ENCODE results near the gene AGXT2. TPM values are rescaled to one million over a fixed set of nuclear protein-coding genes. Genes with fewer than 3 reads are reported as not detected.

AGXT2 gene
- not detected in 3 replicates for total RNA-seq (2021)
- percentile 4 among the genes with signal in this experiment for Bru-seq, nascent RNA
- long read RNA-seq, experiment 1 = 0 reads
- long read RNA-seq, experiment 2 = 0 reads
- long read RNA-seq, experiment 3 = 0 reads

- H3K9me3 Mint-ChIP-seq = peaks cover 5% of the 10 kb centered on the region; the same call in 1 of the 2 replicates
- ATAC-seq (no peak), DNase-seq (ENCODE audit: low spot score) (no peak)
- TF ChIP-seq JUN (CRISPR knock-in tag; IDR thresholded peaks at IDR 0.05) (no peak), E2F5 (CRISPR knock-in tag; IDR thresholded peaks at IDR 0.05) (no peak), ATF3 (CRISPR knock-in tag; conservative IDR thresholded peaks at IDR 0.05) (no peak), RELA (CRISPR knock-in tag; IDR thresholded peaks at IDR 0.05; ENCODE audit: borderline replicate concordance) (no peak), TP53 (CRISPR knock-in tag; IDR thresholded peaks at IDR 0.05) (no peak), ZNF512 (CRISPR knock-in tag; IDR thresholded peaks at IDR 0.05; ENCODE audit: borderline replicate concordance) (no peak), ETV6 (CRISPR knock-in tag; IDR thresholded peaks at IDR 0.05) (no peak), ZNF396 (CRISPR knock-in tag; IDR thresholded peaks at IDR 0.05; ENCODE audit: borderline replicate concordance) (no peak), ATF6 (CRISPR knock-in tag; IDR thresholded peaks at IDR 0.05) (no peak), MYBL2 (CRISPR knock-in tag; IDR thresholded peaks at IDR 0.05) (no peak), TEAD1 (CRISPR knock-in tag; IDR thresholded peaks at IDR 0.05) (no peak), ZBTB21 (CRISPR knock-in tag; IDR thresholded peaks at IDR 0.05; ENCODE audit: borderline replicate concordance) (no peak), FOXK1 (CRISPR knock-in tag; IDR thresholded peaks at IDR 0.05) (no peak), PREB (CRISPR knock-in tag; IDR thresholded peaks at IDR 0.05; ENCODE audit: borderline replicate concordance) (no peak), ZNF263 (CRISPR knock-in tag; IDR thresholded peaks at IDR 0.05; ENCODE audit: low read depth) (no peak), IRF2 (CRISPR knock-in tag; IDR thresholded peaks at IDR 0.05; ENCODE audit: borderline replicate concordance, low read depth) (no peak), GRHL2 (CRISPR knock-in tag; IDR thresholded peaks at IDR 0.05; ENCODE audit: insufficient replicate concordance, severe bottlenecking) (no peak), ZMAT4 (CRISPR knock-in tag; IDR thresholded peaks at IDR 0.05) (no peak), JAZF1 (CRISPR knock-in tag; IDR thresholded peaks at IDR 0.05) (no peak), CREB1 (CRISPR knock-in tag; IDR thresholded peaks at IDR 0.05) (no peak)
- no peaks in the 10 kb centered on the region for H3K27me3 Mint-ChIP-seq (ENCODE audit: low read depth)
- ChIA-PET POLR2A (no interaction called here), CTCF (no interaction called here)
- H3K27ac Mint-ChIP-seq = no peak within 1 kb of the TSS
- H3K36me3 Mint-ChIP-seq = no peaks in the 10 kb centered on the region
- H3K4me1 Mint-ChIP-seq = peaks cover 5% of the 10 kb centered on the region
- no peak within 1 kb of the TSS for H3K4me3 Mint-ChIP-seq
Observed at GRCh38 chr5:35047785-35048404, at the start of gene AGXT2. AGXT2 (minus strand) TSS chr5:35047949; CDS start chr5:35047892, 57 bp downstream.

Data from WTC11 (cell line).